ENCODE measurements around the gene TTLL6. TPM values are rescaled to one million over a fixed set of nuclear protein-coding genes. Genes with fewer than 3 reads are reported as not detected.
"Not testable (repeated sequence)": the region's sequence is repeated elsewhere in the genome, so short reads cannot be mapped to it uniquely, and the experiment has no call there.

Gene TTLL6
- total RNA-seq, 1 experiment from 2014 or later, result not detected

- peak; percentile 67 for DNase-seq (ENCODE audit: low read depth)
Measured at GRCh38 chr17:48724251-48725003, 92.6 kb downstream of the TTLL6 start.

- DNase-seq (ENCODE audit: low read depth), result no peak
Measured at GRCh38 chr17:48723423-48724250, 93.4 kb downstream of the TTLL6 start.

- no peak for DNase-seq (ENCODE audit: low read depth)
Measured at GRCh38 chr17:48722915-48723422, 94.1 kb downstream of the TTLL6 start, which contains the start of gene PRAC2. Gene PRAC2 (plus strand): TSS chr17:48723185. CDS start chr17:48724411, 1,226 bp downstream.

- DNase-seq (ENCODE audit: low read depth), result no peak
Measured at GRCh38 chr17:48722201-48722907, 94.7 kb downstream of the TTLL6 start, which contains the start of gene PRAC1. Gene PRAC1 (minus strand): TSS chr17:48722518. CDS start chr17:48722392, 126 bp downstream.

GRCh38 chr17:48721009-48721402 is 96.0 kb downstream of the TTLL6 start:
- no peak for DNase-seq (ENCODE audit: low read depth)

GRCh38 chr17:48720266-48721008 is 96.6 kb downstream of the TTLL6 start:
- DNase-seq (ENCODE audit: low read depth), result no peak

- no peak for DNase-seq (ENCODE audit: low read depth)
Measured at GRCh38 chr17:48719642-48720265, 97.3 kb downstream of the TTLL6 start.

- no peak for DNase-seq (ENCODE audit: low read depth)
Measured at GRCh38 chr17:48718761-48719641, 98.0 kb downstream of the TTLL6 start.

GRCh38 chr17:48718227-48718760 is 98.7 kb downstream of the TTLL6 start:
- no peak for DNase-seq (ENCODE audit: low read depth)

- DNase-seq (ENCODE audit: low read depth), result no peak
Measured at GRCh38 chr17:48717367-48718226, 99.4 kb downstream of the TTLL6 start.

GRCh38 chr17:48716549-48716948 is 100.5 kb downstream of the TTLL6 start:
- DNase-seq (ENCODE audit: low read depth), result not testable (repeated sequence)

GRCh38 chr17:48715496-48716399 is 101.3 kb downstream of the TTLL6 start:
- peak; percentile 8 for DNase-seq (ENCODE audit: low read depth)

Other genes starting within 250 kb of the TTLL6 start
- gene HOXB4, start 238.9 kb downstream of the TTLL6 start, total RNA-seq (2014; rRNA removed), result 5.2 and 5.5 TPM in 2 replicates
- 9.0 and 12.1 TPM in 2 replicates for gene HOXB3, start 227.0 kb downstream of the TTLL6 start, total RNA-seq (2014; rRNA removed)
- gene HOXB5, start 223.4 kb downstream of the TTLL6 start, total RNA-seq (2014; rRNA removed), result 0.90 and 1.8 TPM in 2 replicates
- gene HOXB6, start 212.2 kb downstream of the TTLL6 start, total RNA-seq (2014; rRNA removed), result 21.5 and 24.9 TPM in 2 replicates
- 26.9 and 37.3 TPM in 2 replicates for gene HOXB7, start 206.2 kb downstream of the TTLL6 start, total RNA-seq (2014; rRNA removed)
- 22.9 and 23.5 TPM in 2 replicates for gene HOXB8, start 201.9 kb downstream of the TTLL6 start, total RNA-seq (2014; rRNA removed)
- 3.6 and 5.1 TPM in 2 replicates for gene HOXB9, start 190.9 kb downstream of the TTLL6 start, total RNA-seq (2014; rRNA removed)
- gene PRAC1, start 94.7 kb downstream of the TTLL6 start, total RNA-seq (2014; rRNA removed), result not detected in 2 replicates
- not detected in 2 replicates for gene PRAC2, start 94.0 kb downstream of the TTLL6 start, total RNA-seq (2014; rRNA removed)
- gene HOXB13, start 88.5 kb downstream of the TTLL6 start, total RNA-seq (2014; rRNA removed), result 0.77 and 0.80 TPM in 2 replicates
- gene CALCOCO2, start 13.8 kb upstream of the TTLL6 start, total RNA-seq (2014; rRNA removed), result 43.7 and 61.7 TPM in 2 replicates
- 193 and 197 TPM in 2 replicates for gene ATP5MC1, start 75.6 kb upstream of the TTLL6 start, total RNA-seq (2014; rRNA removed)
- gene UBE2Z, start 91.2 kb upstream of the TTLL6 start, total RNA-seq (2014; rRNA removed), result 108 and 111 TPM in 2 replicates
- gene SNF8, start 127.6 kb upstream of the TTLL6 start, total RNA-seq (2014; rRNA removed), result 135 and 146 TPM in 2 replicates
- gene GIP, start 151.4 kb upstream of the TTLL6 start, total RNA-seq (2014; rRNA removed), result not detected in 2 replicates
- gene IGF2BP1, start 180.2 kb upstream of the TTLL6 start, total RNA-seq (2014; rRNA removed), result 5.6 and 6.4 TPM in 2 replicates

All from LHCN-M2 (cell line).